H1 (cell line): ENCODE measurements around the gene GP9.
"Not testable (repeated sequence)": the region's sequence is repeated elsewhere in the genome, so short reads cannot be mapped to it uniquely, and the experiment has no call there.

ENCODE experiments used
- ASH2L ChIP-seq: fragments of 200-600, 300-600 bp; sonication (generic); IDR thresholded peaks from one replicate; pipeline ENCODE4 v1.7.1; 2017; ENCODE audit warnings: low read length
- CBX8 ChIP-seq: fragments of 300-800, 300-1000 bp; sonication (generic); IDR thresholded peaks from 2 replicates; pipeline ENCODE4 v1.7.1; 2016; ENCODE audit warnings: low read depth, low read length, borderline replicate concordance
- CREB1 ChIP-seq: IDR thresholded peaks from 2 replicates; pipeline ENCODE4 v1.6.1; 2012; ENCODE audit warnings: inconsistent platforms
- CTCF ChIP-seq, 3 experiments: IDR thresholded peaks; 1 replicate in 2 of 3; 2 replicates in 1 of 3; pipeline versions ENCODE4 v1.5.1 to v1.6.1; 2011; ENCODE audit warnings: low read length in 3 of 3, mild to moderate bottlenecking in 3 of 3, inconsistent platforms in 2 of 3, low read depth in 1 of 3, moderate library complexity in 1 of 3; ENCODE audit not compliant: insufficient read depth in 1 of 3; ENCODE audit errors: control extremely low read depth in 1 of 3
- EZH2 ChIP-seq: fragments of 200-600 bp; sonication (generic); IDR thresholded peaks from 2 replicates; pipeline ENCODE4 v1.7.1; 2012; ENCODE audit warnings: low read depth, mild to moderate bottlenecking, moderate library complexity, low read length, inconsistent platforms; ENCODE audit not compliant: severe bottlenecking
- MAFK ChIP-seq: IDR thresholded peaks from 2 replicates; pipeline ENCODE4 v1.6.1; 2012; ENCODE audit warnings: low read depth, mild to moderate bottlenecking, improper control_type of control experiment, low read length
- MAX ChIP-seq: IDR thresholded peaks from 2 replicates; pipeline ENCODE4 v1.6.1; 2012; ENCODE audit warnings: inconsistent platforms
- POLR2A ChIP-seq, 2 experiments: IDR thresholded peaks; 1 replicate in 1 of 2; 2 replicates in 1 of 2; pipeline ENCODE4 v1.6.1; 2011; ENCODE audit warnings: low read depth in 2 of 2, low read length in 2 of 2, mild to moderate bottlenecking in 2 of 2; ENCODE audit errors: control extremely low read depth in 1 of 2
- POLR2AphosphoS5 ChIP-seq: IDR thresholded peaks from 2 replicates; pipeline ENCODE4 v1.6.1; 2011; ENCODE audit warnings: low read depth, low read length
- TAF1 ChIP-seq: IDR thresholded peaks from 2 replicates; pipeline ENCODE4 v1.6.1; 2011; ENCODE audit warnings: mild to moderate bottlenecking, low read depth, low read length
- TEAD4 ChIP-seq: IDR thresholded peaks from 2 replicates; pipeline ENCODE4 v1.6.1; 2012; ENCODE audit warnings: low read depth, low read length, inconsistent platforms, mixed read lengths

DNA sequence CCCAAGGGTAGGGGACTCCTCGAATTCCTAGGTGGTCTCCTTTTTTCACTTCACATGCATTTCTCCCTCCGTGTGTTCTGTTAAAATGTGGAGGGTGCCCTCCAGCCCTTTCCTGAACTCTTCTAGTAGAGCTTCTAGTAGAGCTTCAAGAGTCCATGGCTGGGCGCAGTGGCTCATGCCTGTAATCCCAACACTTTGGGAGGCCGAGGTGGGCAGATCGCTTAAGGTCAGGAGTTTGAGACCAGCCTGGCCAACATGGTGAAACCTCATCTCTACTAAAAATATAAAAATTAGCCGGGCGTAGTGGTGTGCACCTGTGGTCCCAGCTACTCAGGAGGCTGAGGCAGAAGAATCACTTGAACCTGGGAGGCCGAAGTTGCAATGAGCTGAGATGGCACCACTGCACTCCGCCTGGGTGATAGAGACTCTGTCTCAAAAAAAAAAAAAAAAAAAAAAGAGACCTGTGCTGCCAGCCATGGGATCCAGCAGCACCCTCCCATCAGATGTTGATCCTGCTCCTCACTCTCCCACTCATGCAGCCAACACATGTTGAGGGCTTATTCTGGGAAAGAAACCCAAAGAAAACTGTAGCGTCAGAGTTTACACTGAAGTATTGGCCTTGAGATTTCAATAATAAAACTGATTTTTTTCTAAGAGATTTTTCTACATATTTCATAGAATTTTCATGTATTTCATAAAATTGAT, 50.6 kb downstream of the GP9 start:
- TF ChIP-seq POLR2A (IDR thresholded peaks at IDR 0.05; ENCODE audit: control extremely low read depth in 1 of 2, low read depth in 2 of 2, low read length in 2 of 2); MAFK; POLR2AphosphoS5; CTCF (IDR thresholded peaks at IDR 0.05; ENCODE audit: control extremely low read depth in 1 of 3, insufficient read depth in 1 of 3, low read depth in 1 of 3, low read length in 3 of 3); MAX; EZH2; ASH2L; TEAD4; TAF1; CREB1; CBX8: not testable (repeated sequence)
